GM21528 (cell line): ENCODE results near the gene ZFHX3.
"Not testable (repeated sequence)": the region's sequence is repeated elsewhere in the genome, so short reads cannot be mapped to it uniquely, and the experiment has no call there.

Experiments used
- ATAC-seq: cut with Tn5 transposase; IDR thresholded peaks from one replicate; pipeline ENCODE4 v1.9.1; 2021; ENCODE audit warnings: mild to moderate bottlenecking, moderate library complexity; ENCODE audit not compliant: unreplicated experiment, low FRiP score

ZFHX3 gene

GRCh38 chr16:73002866-73003265, 45.1 kb downstream of the ZFHX3 start:
- no peak for ATAC-seq

- ATAC-seq = no peak
These were observed 46.9 kb downstream of the ZFHX3 start for GRCh38 chr16:73000907-73001521.

- no peak for ATAC-seq
These were observed 47.7 kb downstream of the ZFHX3 start for GRCh38 chr16:73000020-73000906.

- no peak for ATAC-seq
These were observed 48.3 kb downstream of the ZFHX3 start for GRCh38 chr16:72999541-73000019.

- ATAC-seq = no peak
These were observed 50.8 kb downstream of the ZFHX3 start for GRCh38 chr16:72997141-72997542.

GRCh38 chr16:72996291-72997062, 51.5 kb downstream of the ZFHX3 start:
- ATAC-seq = no peak

GRCh38 chr16:72995882-72996270, 52.1 kb downstream of the ZFHX3 start:
- not testable (repeated sequence) for ATAC-seq

GRCh38 chr16:72995151-72995881, 52.6 kb downstream of the ZFHX3 start:
- no peak for ATAC-seq

GRCh38 chr16:72992142-72992601, 55.8 kb downstream of the ZFHX3 start:
- no peak for ATAC-seq

GRCh38 chr16:72991644-72992043, 56.3 kb downstream of the ZFHX3 start:
- no peak for ATAC-seq

- no peak for ATAC-seq
These were observed 56.7 kb downstream of the ZFHX3 start for GRCh38 chr16:72991211-72991610.

- no peak for ATAC-seq
These were observed 57.4 kb downstream of the ZFHX3 start for GRCh38 chr16:72990571-72990970.

- no peak for ATAC-seq
These were observed 58.1 kb downstream of the ZFHX3 start for GRCh38 chr16:72989579-72990551.

- ATAC-seq = not testable (repeated sequence)
These were observed 58.7 kb downstream of the ZFHX3 start for GRCh38 chr16:72989203-72989578.

GRCh38 chr16:72988569-72988968, 59.4 kb downstream of the ZFHX3 start:
- ATAC-seq = no peak

GRCh38 chr16:72987480-72987901, 60.4 kb downstream of the ZFHX3 start:
- no peak for ATAC-seq

GRCh38 chr16:72985995-72986394, 61.9 kb downstream of the ZFHX3 start:
- no peak for ATAC-seq

- ATAC-seq = no peak
These were observed 62.6 kb downstream of the ZFHX3 start for GRCh38 chr16:72985148-72985941.
